Measurements from ENCODE around the gene GPER1.

GPER1 gene

DNA sequence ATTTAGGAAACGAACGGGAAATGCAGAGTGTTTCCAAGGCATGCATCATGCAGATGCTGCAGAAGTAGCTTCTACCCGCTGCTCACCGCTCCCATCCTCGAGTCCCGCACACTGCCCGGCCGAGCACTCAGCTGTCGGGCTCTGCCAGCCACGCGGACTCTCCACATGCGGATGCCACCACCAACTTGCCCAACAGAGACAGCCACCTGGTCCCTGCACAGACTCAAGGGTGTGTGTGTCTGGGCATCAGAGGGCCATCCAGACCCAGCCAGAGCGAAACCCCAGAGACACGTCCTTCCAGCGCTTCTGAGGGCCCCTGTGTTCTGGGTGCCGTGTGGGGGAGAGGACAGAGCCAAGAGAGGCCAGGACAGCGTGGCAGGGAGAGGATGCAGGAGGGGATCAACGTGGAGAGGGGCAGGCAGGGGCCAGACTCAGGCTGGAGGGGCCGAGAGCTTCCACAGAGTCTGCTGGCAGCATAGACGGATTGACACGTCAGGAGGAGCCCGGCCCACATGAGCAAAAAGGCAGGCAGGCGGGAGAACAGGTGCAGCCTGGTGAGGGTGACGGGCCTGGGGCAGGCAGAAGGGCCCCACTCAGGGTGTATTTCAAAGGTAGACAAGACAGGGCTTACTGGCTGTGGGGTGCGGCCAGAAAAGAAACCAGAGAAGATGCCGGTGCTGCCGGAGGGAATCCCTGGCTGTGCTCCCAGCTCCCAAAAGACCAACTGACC lies 18.3 kb downstream of the GPER1 start:
- Histone ChIP-seq H3K9me3 (no peaks in the 10 kb centered on the region), H3K4me1 (ENCODE audit: control insufficient read depth in 1 of 2, insufficient read depth in 1 of 2, low read depth in 1 of 2, low read length in 1 of 2) (no peaks in the 10 kb centered on the region), H3K27me3 (peaks cover 10% of the 10 kb centered on the region), H3K4me3 (ENCODE audit: low read depth in 1 of 2, low read length in 1 of 2) (no peak overlapping the region), H3K27ac (no peak overlapping the region), H3K36me3 (no peaks in the 10 kb centered on the region)
- no peak for TF ChIP-seq CTCF (IDR thresholded peaks at IDR 0.05)

- no peak for TF ChIP-seq CTCF (IDR thresholded peaks at IDR 0.05)
- Histone ChIP-seq H3K4me1 (ENCODE audit: control insufficient read depth in 1 of 2, insufficient read depth in 1 of 2, low read depth in 1 of 2, low read length in 1 of 2) (no peaks in the 10 kb centered on the region), H3K27me3 (peaks cover 10% of the 10 kb centered on the region), H3K36me3 (no peaks in the 10 kb centered on the region), H3K9me3 (no peaks in the 10 kb centered on the region), H3K4me3 (ENCODE audit: low read depth in 1 of 2, low read length in 1 of 2) (no peak overlapping the region), H3K27ac (no peak overlapping the region)
These were observed 19.0 kb downstream of the GPER1 start for GRCh38 chr7:1106793-1107421.

DNA sequence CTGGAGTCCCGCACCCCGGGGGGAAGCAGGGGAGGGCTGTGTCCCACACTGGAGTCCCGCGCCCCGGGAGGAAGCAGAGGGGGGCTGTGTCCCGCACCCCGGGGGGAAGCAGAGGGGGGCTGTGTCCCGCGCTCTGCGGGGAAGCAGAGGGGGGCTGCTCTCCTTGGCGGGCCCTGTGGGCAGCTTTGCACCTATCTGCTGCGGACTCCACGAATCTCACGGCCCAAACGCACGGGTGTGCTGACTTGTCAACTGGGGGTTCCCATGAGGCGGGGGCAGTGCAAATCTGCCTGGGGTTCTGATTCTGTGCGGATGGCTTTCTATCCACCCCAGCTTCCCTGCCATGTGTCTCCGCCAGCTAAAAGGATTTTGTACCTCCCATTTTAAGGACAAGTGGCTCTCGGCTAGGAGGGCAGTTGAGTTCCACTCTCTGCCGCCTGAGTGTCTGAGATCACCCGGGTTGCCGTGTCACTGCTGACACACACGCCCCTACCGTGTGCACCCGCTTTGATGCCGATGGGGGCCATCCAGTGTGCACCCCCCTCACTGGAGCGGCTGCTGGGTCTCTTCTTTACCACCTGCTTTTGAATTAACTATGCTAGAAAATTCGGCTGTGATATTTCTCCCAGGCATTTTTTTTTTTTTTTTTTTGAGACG lies 20.5 kb downstream of the GPER1 start:
- TF ChIP-seq CTCF (IDR thresholded peaks at IDR 0.05) = no peak
- H3K4me3 ChIP-seq (ENCODE audit: low read depth in 1 of 2, low read length in 1 of 2) = no peak overlapping the region
- no peaks in the 10 kb centered on the region for H3K9me3 ChIP-seq
- H3K27ac ChIP-seq = no peak overlapping the region
- no peaks in the 10 kb centered on the region for H3K36me3 ChIP-seq
- H3K27me3 ChIP-seq = peaks cover 10% of the 10 kb centered on the region
- H3K4me1 ChIP-seq (ENCODE audit: control insufficient read depth in 1 of 2, insufficient read depth in 1 of 2, low read depth in 1 of 2, low read length in 1 of 2) = no peaks in the 10 kb centered on the region

- no peak overlapping the region for H3K4me3 ChIP-seq (ENCODE audit: low read depth in 1 of 2, low read length in 1 of 2)
- H3K9me3 ChIP-seq = no peaks in the 10 kb centered on the region
- no peak for TF ChIP-seq CTCF (IDR thresholded peaks at IDR 0.05)
- H3K4me1 ChIP-seq (ENCODE audit: control insufficient read depth in 1 of 2, insufficient read depth in 1 of 2, low read depth in 1 of 2, low read length in 1 of 2) = no peaks in the 10 kb centered on the region
- peaks cover 10% of the 10 kb centered on the region for H3K27me3 ChIP-seq
- no peaks in the 10 kb centered on the region for H3K36me3 ChIP-seq
- no peak overlapping the region for H3K27ac ChIP-seq
These were observed 21.8 kb downstream of the GPER1 start for GRCh38 chr7:1109581-1110310.

DNA sequence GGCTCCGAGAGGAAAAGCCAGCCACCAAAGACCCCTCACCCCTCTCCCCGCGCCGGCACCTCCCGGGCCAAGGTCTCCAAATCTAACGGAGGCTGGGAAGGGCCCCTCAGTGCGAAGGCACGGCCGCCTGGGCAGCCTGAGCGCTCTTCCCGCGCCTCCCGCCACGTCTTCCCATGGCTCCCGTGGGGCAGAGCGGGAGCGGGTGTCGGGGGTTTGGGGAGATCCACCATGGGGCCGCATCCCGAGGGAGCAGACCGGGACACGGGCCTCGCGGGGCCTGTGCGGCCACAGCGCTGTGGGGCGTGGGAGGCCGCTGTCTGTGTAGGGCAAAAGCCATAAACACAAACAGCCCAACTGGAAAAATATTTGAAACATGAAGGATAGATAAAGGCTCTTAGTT lies 22.4 kb downstream of the GPER1 start:
- Histone ChIP-seq H3K36me3 (no peaks in the 10 kb centered on the region), H3K27ac (no peak overlapping the region), H3K9me3 (no peaks in the 10 kb centered on the region), H3K4me3 (ENCODE audit: low read depth in 1 of 2, low read length in 1 of 2) (no peak overlapping the region), H3K27me3 (peaks cover 10% of the 10 kb centered on the region), H3K4me1 (ENCODE audit: control insufficient read depth in 1 of 2, insufficient read depth in 1 of 2, low read depth in 1 of 2, low read length in 1 of 2) (no peaks in the 10 kb centered on the region)
- TF ChIP-seq CTCF (IDR thresholded peaks at IDR 0.05) = no peak
